ENCODE data around the gene NAALADL2.

- TF ChIP-seq CTCF (IDR thresholded peaks at IDR 0.05), result no peak
- no peak for TF ChIP-seq ZFX (IDR thresholded peaks at IDR 0.05; ENCODE audit: borderline replicate concordance)
These were observed 13.1 kb upstream of the NAALADL2 start for GRCh38 chr3:174846055-174846454.
